ENCODE results near the gene GPR27.

Gene GPR27

DNA sequence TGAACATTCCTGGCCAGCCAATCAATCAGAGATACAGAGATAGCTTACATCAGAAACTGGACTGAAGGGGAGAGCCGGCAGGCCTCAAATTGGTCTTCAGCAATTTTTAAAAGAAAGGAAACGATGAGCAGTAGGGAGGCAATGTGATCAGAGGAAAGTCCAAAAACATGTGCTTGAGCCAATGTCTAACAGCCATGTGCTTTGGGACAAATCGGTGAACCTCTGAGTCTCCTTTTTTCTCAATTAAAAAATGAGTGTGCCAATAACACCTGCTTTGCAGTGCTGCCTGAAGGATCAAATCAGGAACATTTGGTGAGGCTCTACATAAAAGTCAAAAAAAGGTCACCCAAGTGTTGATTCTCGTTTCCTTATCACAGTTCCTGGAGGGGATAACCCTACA is 21.0 kb upstream of the GPR27 start:
- DNase-seq: no peak
- 100% methylated on average over 4 of the region's 4 CpGs for WGBS (ENCODE audit: insufficient coverage)
- Histone ChIP-seq H3K27ac (ENCODE audit: insufficient read depth in 1 of 2, low read depth in 1 of 2, low read length in 2 of 2, poor library complexity in 1 of 2, severe bottlenecking in 2 of 2) (no peak overlapping the region), H3K4me1 (ENCODE audit: control extremely low read depth in 1 of 4, control insufficient read depth in 4 of 4, insufficient read depth in 4 of 4, low read length in 3 of 4) (peaks cover 0 to 7% (median 5%) of the 10 kb centered on the region in 4 experiments), H3K36me3 (ENCODE audit: control insufficient read depth in 4 of 4, insufficient read depth in 4 of 4, low read length in 3 of 4) (no peaks in the 10 kb centered on the region), H3K27me3 (replicated peaks in 2 of 5; ENCODE audit: control insufficient read depth in 4 of 5, insufficient read depth in 5 of 5, low read length in 4 of 5) (peaks cover 0 to 8% (median 0%) of the 10 kb centered on the region in 5 experiments), H3K9me3 (ENCODE audit: control extremely low read depth in 1 of 5, control insufficient read depth in 4 of 5, insufficient read depth in 2 of 5, low read depth in 1 of 5, low read length in 4 of 5) (peaks cover 0 to 10% (median 0%) of the 10 kb centered on the region in 5 experiments), H3K4me3 (ENCODE audit: control insufficient read depth in 1 of 7, extremely low read depth in 1 of 7, insufficient read depth in 4 of 7, low read depth in 2 of 7, low read length in 6 of 7) (no peak overlapping the region)
- ChIA-PET POLR2A (interaction anchor here (1.0 kb wide), 1 partner anchor 8 kb away, joined by 3 read pairs; no protein-coding TSS in a partner anchor), CTCF (interaction anchor here (1.5 kb wide), 1 partner anchor 127 kb away, joined by 4 read pairs; no protein-coding TSS in a partner anchor)

DNA sequence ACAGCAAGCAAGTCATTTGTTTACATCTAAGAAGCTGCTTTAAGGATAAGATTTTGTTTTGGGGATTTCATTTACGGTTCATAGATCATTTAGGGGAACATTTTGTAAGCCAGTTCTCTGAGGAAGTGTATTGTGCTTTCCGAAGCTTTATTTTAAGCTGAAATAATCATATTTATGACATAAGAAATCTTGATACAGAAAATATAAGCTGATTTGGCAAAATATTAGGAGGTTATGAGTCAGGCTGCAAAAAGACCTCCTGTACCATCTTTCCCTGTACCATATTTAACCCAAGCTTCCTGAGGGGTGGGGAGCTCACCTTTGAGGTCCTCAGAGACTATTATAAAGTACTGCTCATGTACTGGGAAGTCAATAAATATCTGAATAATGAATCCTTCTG is 20.3 kb upstream of the GPR27 start:
- ChIA-PET POLR2A (interaction anchor here (1.0 kb wide), 1 partner anchor 9 kb away, joined by 3 read pairs; no protein-coding TSS in a partner anchor), CTCF (interaction anchor here (1.1 to 1.5 kb wide), 3 partner anchors 11 to 126 kb away, joined by 3 to 4 read pairs (median 3); no protein-coding TSS in a partner anchor)
- peaks cover 0 to 16% (median 5%) of the 10 kb centered on the region in 5 experiments for H3K9me3 ChIP-seq (ENCODE audit: control extremely low read depth in 1 of 5, control insufficient read depth in 4 of 5, insufficient read depth in 2 of 5, low read depth in 1 of 5, low read length in 4 of 5)
- WGBS (ENCODE audit: insufficient coverage): no CpG with 5 or more reads among the region's 2 CpGs
- H3K36me3 ChIP-seq (ENCODE audit: control insufficient read depth in 4 of 4, insufficient read depth in 4 of 4, low read length in 3 of 4): no peaks in the 10 kb centered on the region
- no peak for DNase-seq
- no peak overlapping the region for H3K4me3 ChIP-seq (ENCODE audit: control insufficient read depth in 1 of 7, extremely low read depth in 1 of 7, insufficient read depth in 4 of 7, low read depth in 2 of 7, low read length in 6 of 7)
- peaks cover 0 to 7% (median 5%) of the 10 kb centered on the region in 4 experiments for H3K4me1 ChIP-seq (ENCODE audit: control extremely low read depth in 1 of 4, control insufficient read depth in 4 of 4, insufficient read depth in 4 of 4, low read length in 3 of 4)
- peaks cover 0 to 6% (median 0%) of the 10 kb centered on the region in 5 experiments for H3K27me3 ChIP-seq (replicated peaks in 2 of 5; ENCODE audit: control insufficient read depth in 4 of 5, insufficient read depth in 5 of 5, low read length in 4 of 5)
- H3K27ac ChIP-seq (ENCODE audit: insufficient read depth in 1 of 2, low read depth in 1 of 2, low read length in 2 of 2, poor library complexity in 1 of 2, severe bottlenecking in 2 of 2): no peak overlapping the region

DNA sequence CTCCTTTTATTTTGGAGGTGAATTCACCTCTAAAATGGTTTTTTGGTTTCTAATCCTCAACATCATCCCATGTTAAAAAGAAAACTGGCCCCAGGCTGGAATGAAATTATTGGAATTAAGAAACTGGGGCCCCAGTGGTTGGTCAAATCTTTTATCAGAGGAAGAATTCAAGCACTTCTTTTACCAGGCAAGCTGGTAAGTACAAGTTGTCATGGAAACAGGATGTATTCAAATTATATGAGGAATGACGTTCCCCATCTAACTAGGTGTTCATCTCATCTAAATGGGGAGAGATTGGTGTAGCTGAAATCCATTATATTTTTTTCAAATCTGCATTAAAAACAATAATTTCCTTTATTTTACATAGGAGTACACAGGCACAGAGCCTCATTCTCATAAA is 18.8 kb upstream of the GPR27 start:
- POLR2A ChIA-PET: no interaction called here
- H3K27ac ChIP-seq (ENCODE audit: insufficient read depth in 1 of 2, low read depth in 1 of 2, low read length in 2 of 2, poor library complexity in 1 of 2, severe bottlenecking in 2 of 2): no peak overlapping the region
- no CpG with 5 or more reads among the region's 1 CpG for WGBS (ENCODE audit: insufficient coverage)
- peaks cover 1 to 20% (median 6%) of the 10 kb centered on the region in 5 experiments for H3K9me3 ChIP-seq (ENCODE audit: control extremely low read depth in 1 of 5, control insufficient read depth in 4 of 5, insufficient read depth in 2 of 5, low read depth in 1 of 5, low read length in 4 of 5)
- H3K36me3 ChIP-seq (ENCODE audit: control insufficient read depth in 4 of 4, insufficient read depth in 4 of 4, low read length in 3 of 4): no peaks in the 10 kb centered on the region
- H3K27me3 ChIP-seq (replicated peaks in 2 of 5; ENCODE audit: control insufficient read depth in 4 of 5, insufficient read depth in 5 of 5, low read length in 4 of 5): peaks cover 0 to 2% (median 0%) of the 10 kb centered on the region in 5 experiments
- no peak overlapping the region for H3K4me3 ChIP-seq (ENCODE audit: control insufficient read depth in 1 of 7, extremely low read depth in 1 of 7, insufficient read depth in 4 of 7, low read depth in 2 of 7, low read length in 6 of 7)
- peaks cover 0 to 3% (median 3%) of the 10 kb centered on the region in 4 experiments for H3K4me1 ChIP-seq (ENCODE audit: control extremely low read depth in 1 of 4, control insufficient read depth in 4 of 4, insufficient read depth in 4 of 4, low read length in 3 of 4)
- DNase-seq: no peak
- CTCF ChIA-PET: interaction anchor here (0.6 to 1.1 kb wide), 2 partner anchors 24 to 136 kb away, joined by 3 to 5 read pairs; no protein-coding TSS in a partner anchor

DNA sequence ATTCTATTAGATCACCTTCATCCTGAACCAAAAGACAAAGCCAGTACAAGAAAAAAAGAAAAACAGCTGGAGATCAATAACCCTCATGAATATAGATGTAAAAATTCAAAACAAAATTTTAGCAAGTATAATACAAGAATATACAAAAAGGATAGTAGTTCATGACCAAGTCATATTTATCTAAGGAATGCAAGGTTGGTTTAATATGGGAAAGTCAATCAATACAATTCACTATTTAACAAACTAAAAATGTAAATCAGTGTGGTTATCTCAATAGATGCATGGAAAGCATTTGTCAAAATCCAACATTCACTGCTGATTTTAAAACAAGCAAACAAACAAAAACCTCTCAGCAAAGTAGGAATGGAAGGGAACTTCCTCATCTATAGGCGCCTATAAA is 11.0 kb upstream of the GPR27 start:
- ChIA-PET CTCF (interaction anchor here (0.8 to 2.3 kb wide), 3 partner anchors 12 to 133 kb away, joined by 3 to 14 read pairs (median 3); no protein-coding TSS in a partner anchor), POLR2A (no interaction called here)
- no CpG with 5 or more reads among the region's 1 CpG for WGBS (ENCODE audit: insufficient coverage)
- Histone ChIP-seq H3K4me1 (ENCODE audit: control extremely low read depth in 1 of 4, control insufficient read depth in 4 of 4, insufficient read depth in 4 of 4, low read length in 3 of 4) (no peaks in the 10 kb centered on the region), H3K4me3 (ENCODE audit: control insufficient read depth in 1 of 7, extremely low read depth in 1 of 7, insufficient read depth in 4 of 7, low read depth in 2 of 7, low read length in 6 of 7) (no peak overlapping the region), H3K36me3 (ENCODE audit: control insufficient read depth in 4 of 4, insufficient read depth in 4 of 4, low read length in 3 of 4) (peaks cover 0 to 2% (median 0%) of the 10 kb centered on the region in 4 experiments), H3K27me3 (replicated peaks in 2 of 5; ENCODE audit: control insufficient read depth in 4 of 5, insufficient read depth in 5 of 5, low read length in 4 of 5) (no peaks in the 10 kb centered on the region), H3K27ac (ENCODE audit: insufficient read depth in 1 of 2, low read depth in 1 of 2, low read length in 2 of 2, poor library complexity in 1 of 2, severe bottlenecking in 2 of 2) (no peak overlapping the region), H3K9me3 (ENCODE audit: control extremely low read depth in 1 of 5, control insufficient read depth in 4 of 5, insufficient read depth in 2 of 5, low read depth in 1 of 5, low read length in 4 of 5) (peaks cover 9 to 41% (median 14%) of the 10 kb centered on the region in 5 experiments)
- no peak for DNase-seq

DNA sequence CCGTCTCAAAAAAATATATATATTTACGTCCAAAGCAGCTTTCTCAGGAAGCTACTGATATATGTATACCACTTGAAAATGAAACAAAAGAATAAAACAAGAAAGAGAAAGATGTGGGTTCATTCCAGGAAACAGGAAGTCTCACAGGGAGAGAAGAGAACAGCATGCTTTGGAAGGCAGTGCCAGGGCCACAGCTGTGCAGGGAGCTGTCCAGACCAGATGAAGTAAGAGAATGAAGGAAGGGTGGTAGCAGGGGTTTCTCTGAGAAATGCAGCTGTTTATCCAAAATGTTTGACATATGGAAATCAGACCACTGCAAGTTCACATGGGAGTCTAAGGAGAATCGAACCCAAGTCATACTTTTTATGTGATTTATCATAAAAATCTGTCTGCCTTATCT is 8.9 kb upstream of the GPR27 start:
- ChIA-PET POLR2A (no interaction called here), CTCF (interaction anchor here (0.6 to 2.2 kb wide), 2 partner anchors 16 to 114 kb away, joined by 3 to 10 read pairs; no protein-coding TSS in a partner anchor)
- no CpG with 5 or more reads among the region's 3 CpGs for WGBS (ENCODE audit: insufficient coverage)
- Histone ChIP-seq H3K27me3 (replicated peaks in 2 of 5; ENCODE audit: control insufficient read depth in 4 of 5, insufficient read depth in 5 of 5, low read length in 4 of 5) (peaks cover 0 to 3% (median 0%) of the 10 kb centered on the region in 5 experiments), H3K27ac (ENCODE audit: insufficient read depth in 1 of 2, low read depth in 1 of 2, low read length in 2 of 2, poor library complexity in 1 of 2, severe bottlenecking in 2 of 2) (no peak overlapping the region), H3K36me3 (ENCODE audit: control insufficient read depth in 4 of 4, insufficient read depth in 4 of 4, low read length in 3 of 4) (peaks cover 0 to 6% (median 0%) of the 10 kb centered on the region in 4 experiments), H3K4me3 (ENCODE audit: control insufficient read depth in 1 of 7, extremely low read depth in 1 of 7, insufficient read depth in 4 of 7, low read depth in 2 of 7, low read length in 6 of 7) (no peak overlapping the region), H3K9me3 (ENCODE audit: control extremely low read depth in 1 of 5, control insufficient read depth in 4 of 5, insufficient read depth in 2 of 5, low read depth in 1 of 5, low read length in 4 of 5) (peaks cover 6 to 31% (median 8%) of the 10 kb centered on the region in 5 experiments), H3K4me1 (ENCODE audit: control extremely low read depth in 1 of 4, control insufficient read depth in 4 of 4, insufficient read depth in 4 of 4, low read length in 3 of 4) (no peaks in the 10 kb centered on the region)
- no peak for DNase-seq

DNA sequence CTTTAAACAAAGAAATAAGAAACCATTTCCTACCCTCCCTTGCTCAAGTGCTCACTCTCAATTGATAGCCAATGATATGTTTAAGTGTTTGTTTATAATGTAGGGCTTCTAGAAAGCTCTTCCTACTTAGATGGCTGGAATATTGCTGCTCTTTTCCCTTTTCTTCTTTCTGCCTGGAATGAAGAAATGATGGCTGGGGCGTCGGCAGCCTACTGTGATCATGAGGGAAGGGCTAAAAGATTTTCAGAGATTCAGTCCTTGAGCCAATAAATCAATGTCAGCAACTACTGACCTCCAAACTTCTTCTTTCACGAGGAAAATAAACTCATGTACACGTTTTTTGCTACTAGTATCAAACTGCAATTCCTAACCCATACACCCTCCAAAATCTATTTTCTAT is 2.1 kb upstream of the GPR27 start:
- Histone ChIP-seq H3K9me3 (ENCODE audit: control extremely low read depth in 1 of 5, control insufficient read depth in 4 of 5, insufficient read depth in 2 of 5, low read depth in 1 of 5, low read length in 4 of 5) (no peaks in the 10 kb centered on the region), H3K4me3 (ENCODE audit: control insufficient read depth in 1 of 7, extremely low read depth in 1 of 7, insufficient read depth in 4 of 7, low read depth in 2 of 7, low read length in 6 of 7) (no peak overlapping the region), H3K4me1 (ENCODE audit: control extremely low read depth in 1 of 4, control insufficient read depth in 4 of 4, insufficient read depth in 4 of 4, low read length in 3 of 4) (peaks cover 0 to 33% (median 16%) of the 10 kb centered on the region in 4 experiments), H3K27ac (ENCODE audit: insufficient read depth in 1 of 2, low read depth in 1 of 2, low read length in 2 of 2, poor library complexity in 1 of 2, severe bottlenecking in 2 of 2) (no peak overlapping the region), H3K27me3 (replicated peaks in 2 of 5; ENCODE audit: control insufficient read depth in 4 of 5, insufficient read depth in 5 of 5, low read length in 4 of 5) (peaks cover 0 to 23% (median 8%) of the 10 kb centered on the region in 5 experiments), H3K36me3 (ENCODE audit: control insufficient read depth in 4 of 4, insufficient read depth in 4 of 4, low read length in 3 of 4) (peaks cover 0 to 4% (median 0%) of the 10 kb centered on the region in 4 experiments)
- no peak for DNase-seq
- ChIA-PET CTCF (interaction anchor here (0.7 to 1.6 kb wide), 3 partner anchors 10 to 109 kb away, joined by 3 to 5 read pairs (median 3); no protein-coding TSS in a partner anchor), POLR2A (no interaction called here)
- WGBS (ENCODE audit: insufficient coverage): 98% methylated on average over 4 of the region's 4 CpGs
